K562 (cell line): ENCODE results near the gene TBC1D7. TPM values are rescaled to one million over a fixed set of nuclear protein-coding genes. Genes with fewer than 3 reads are reported as not detected.

Experiments
- ARNT ChIP-seq, 2 experiments: fragments of 450-650 bp; IDR thresholded peaks; 2 replicates each; pipeline ENCODE4 v1.6.1; 2016; ENCODE audit warnings: mild to moderate bottlenecking in 1 of 2
- CREBBP ChIP-seq: IDR thresholded peaks from one replicate; pipeline ENCODE4 v1.6.1; 2012; ENCODE audit warnings: low read depth, mild to moderate bottlenecking, control low read depth, inconsistent platforms, low read length
- CTBP1 ChIP-seq: fragments of 450-650 bp; IDR thresholded peaks from 2 replicates; pipeline ENCODE4 v1.6.1; 2016; ENCODE audit warnings: borderline replicate concordance
- EP300 ChIP-seq: IDR thresholded peaks from 2 replicates; pipeline ENCODE4 v1.6.1; 2012; ENCODE audit warnings: low read length, improper control_type of control experiment
- IRF2 ChIP-seq: sonication (generic); formaldehyde crosslinking; IDR thresholded peaks from 2 replicates; pipeline ENCODE4 v1.8.1; 2022; ENCODE audit warnings: mild to moderate bottlenecking, missing genetic modification reagents
- KLF1 ChIP-seq: fragments of 450-650 bp; IDR thresholded peaks from 2 replicates; pipeline ENCODE4 v1.6.1; 2016; ENCODE audit warnings: missing genetic modification characterization, missing compliant biosample characterization
- NFXL1 ChIP-seq: fragments of 450-650 bp; formaldehyde crosslinking; IDR thresholded peaks from 2 replicates; pipeline ENCODE4 v1.4.0; 2021; ENCODE audit warnings: mild to moderate bottlenecking
- RBM15 ChIP-seq: fragments of 200-400 bp; formaldehyde crosslinking; IDR thresholded peaks from 2 replicates; pipeline ENCODE4 v1.6.1; 2018; ENCODE audit warnings: mild to moderate bottlenecking, low read length, moderate library complexity; ENCODE audit not compliant: insufficient read depth
- SLC30A9 ChIP-seq: fragments of 250-450 bp; sonication (Bioruptor Pico); IDR thresholded peaks from 2 replicates; pipeline ENCODE4 v1.8.0; 2022; ENCODE audit warnings: mild to moderate bottlenecking, moderate library complexity
- SMC3 ChIP-seq: conservative IDR thresholded peaks from 2 replicates; pipeline ENCODE4 v1.6.1; 2011; ENCODE audit warnings: low read depth, low read length, improper control_type of control experiment; ENCODE audit not compliant: insufficient read depth
- SPI1 ChIP-seq: IDR thresholded peaks from 2 replicates; pipeline ENCODE4 v1.6.1; 2011; ENCODE audit warnings: low read depth, low read length, control low read depth, borderline replicate concordance
- SREBF1 ChIP-seq: fragments of 150-350 bp; IDR thresholded peaks from 2 replicates; pipeline ENCODE4 v1.6.1; 2014; ENCODE audit warnings: antibody characterized with exemption, low read depth, low read length, borderline replicate concordance
- TAF1 ChIP-seq: IDR thresholded peaks from 2 replicates; pipeline ENCODE4 v1.6.1; 2011; ENCODE audit warnings: mild to moderate bottlenecking, low read length, moderate library complexity; ENCODE audit not compliant: insufficient read depth, control insufficient read depth, severe bottlenecking; ENCODE audit errors: extremely low read depth
- TBP ChIP-seq: optimal IDR thresholded peaks from 2 replicates; pipeline ENCODE3; 2011; ENCODE audit warnings: low read depth, low read length, improper control_type of control experiment
- TCF7 ChIP-seq: sonication (generic); IDR thresholded peaks from 2 replicates; pipeline ENCODE4 v1.6.1; 2016; ENCODE audit warnings: antibody characterized with exemption, borderline replicate concordance
- TGIF2 ChIP-seq: sonication (generic); formaldehyde crosslinking; IDR thresholded peaks from 2 replicates; pipeline ENCODE4 v1.8.1; 2022; ENCODE audit warnings: mild to moderate bottlenecking, missing genetic modification reagents, moderate library complexity
- ZNF280A ChIP-seq: fragments of 450-650 bp; IDR thresholded peaks from 2 replicates; pipeline ENCODE4 v1.6.1; 2018; ENCODE audit warnings: mild to moderate bottlenecking, low read depth; ENCODE audit not compliant: partially characterized antibody
- ZNF584 ChIP-seq: fragments of 200-800 bp; sonication (Bioruptor generic); IDR thresholded peaks from 2 replicates; pipeline ENCODE4 v1.6.1; 2016; ENCODE audit warnings: low read depth, mild to moderate bottlenecking, missing genetic modification characterization, missing compliant biosample characterization
- ZNF695 ChIP-seq: fragments of 450-650 bp; formaldehyde crosslinking; IDR thresholded peaks from 2 replicates; pipeline ENCODE4 v1.4.0; 2020; ENCODE audit warnings: mild to moderate bottlenecking, moderate library complexity
- ZNF699 ChIP-seq: fragments of 250-450 bp; sonication (Bioruptor Pico); IDR thresholded peaks from 2 replicates; pipeline ENCODE4 v1.8.0; 2021; ENCODE audit warnings: mild to moderate bottlenecking, moderate library complexity; ENCODE audit not compliant: insufficient replicate concordance
- ZNF717 ChIP-seq: fragments of 250-450 bp; sonication (Bioruptor Pico); IDR thresholded peaks from 2 replicates; pipeline ENCODE4 v1.5.0; 2021
- ZNF766 ChIP-seq: fragments of 200-800 bp; sonication (Bioruptor generic); conservative IDR thresholded peaks from 2 replicates; pipeline ENCODE4 v1.6.1; 2016; ENCODE audit warnings: missing genetic modification characterization, missing compliant biosample characterization
- polyA plus RNA-seq, 8 experiments: library from polyadenylated mRNA; depleted of rRNA in 4 of 8; stranded (reverse) in 5 of 8; unstranded in 3 of 8; fragments of >200 nt; fragmentation: Nextera tagmentation in 2 of 8; fragmentation: Illumina TruSeq in 1 of 8; extraction: Ambion mirVana in 2 of 8; extraction: Trizol in 1 of 8; gene quantifications; 2 replicates each; pipeline versions ENCODE4 v1.2.1 to v1.2.3, GENCODE V29; 2011 to 2014; ENCODE audit warnings: inconsistent platforms in 1 of 8, missing spikeins in 1 of 8
- total RNA-seq, 7 experiments: library from RNA; depleted of rRNA in 6 of 7; stranded (reverse); fragments of >200 nt in 6 of 7; fragmentation: Illumina TruSeq in 2 of 7; extraction: Trizol in 2 of 7; gene quantifications; 2 replicates each; pipeline versions ENCODE4 v1.2.1 to v1.2.3, GENCODE V29; 2011 to 2021; ENCODE audit warnings: low replicate concordance in 1 of 7
- TF ChIP-seq, protein P1 (sequence below): IDR thresholded peaks from 3 replicates; pipeline ENCODE4 v1.6.1; 2011; ENCODE audit warnings: borderline replicate concordance, mild to moderate bottlenecking, moderate library complexity; ENCODE audit not compliant: insufficient read length; ENCODE audit errors: extremely low read depth

Gene TBC1D7
- total and polyA plus RNA-seq, 9 of the 15 experiments (the other 6 are each of a cell fraction or from before 2014, with no cell fraction given) = 49.4 to 107 (median 61.1) TPM

DNA sequence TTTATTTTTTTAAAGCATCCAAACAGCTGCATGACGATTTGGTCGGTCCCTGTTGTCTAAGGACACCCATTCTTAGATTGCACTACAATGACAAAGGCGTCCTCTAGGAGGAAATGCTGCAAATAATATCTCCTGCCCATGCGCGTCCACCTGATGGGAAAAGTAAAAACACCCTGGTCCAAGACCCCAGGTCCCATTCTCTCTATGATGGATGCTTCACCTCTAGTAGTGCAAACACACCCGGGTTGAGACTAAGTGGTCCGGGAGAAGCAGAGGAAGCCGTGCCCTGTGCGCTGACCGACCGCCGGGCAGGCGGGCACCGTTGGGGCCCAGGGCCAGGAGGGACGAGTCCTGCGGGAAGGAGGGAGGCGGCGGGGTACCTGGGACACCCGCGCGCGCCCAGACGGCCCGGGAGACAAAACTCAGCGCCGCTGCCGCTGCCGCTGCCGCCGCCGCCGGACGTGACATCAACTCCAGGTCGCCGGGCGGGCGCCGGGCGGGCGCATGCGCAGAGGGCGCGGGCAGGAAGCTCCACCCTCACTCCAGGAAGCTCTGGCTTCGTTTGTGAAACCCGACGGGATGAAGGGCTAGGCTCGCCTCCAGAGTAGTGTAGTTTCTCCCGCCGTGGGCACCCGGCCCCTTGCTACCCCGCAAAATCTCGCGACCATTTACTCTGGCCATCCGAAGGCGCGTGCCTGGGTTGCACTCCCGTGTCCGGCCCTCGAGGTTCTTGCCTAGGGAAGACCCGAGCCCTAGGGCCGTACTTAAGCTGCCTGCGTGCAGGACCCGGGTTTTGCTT, at the start of gene TBC1D7 (continued):
- TF ChIP-seq SLC30A9 (CRISPR knock-in tag) = no peak
- TF ChIP-seq CTBP1 = peak; percentile 99
- TF ChIP-seq SREBF1 = no peak
- no peak for TF ChIP-seq SPI1
- TF ChIP-seq NFXL1 (CRISPR knock-in tag) = no peak
- no peak for TF ChIP-seq ARNT (IDR thresholded peaks at IDR 0.05)
- no peak for TF ChIP-seq TGIF2 (CRISPR knock-in tag)
- TF ChIP-seq TAF1 = peak; percentile 83
- no peak for TF ChIP-seq KLF1
- TF ChIP-seq IRF2 = no peak
- TF ChIP-seq TBP = peak; percentile 81
- no peak for TF ChIP-seq ZNF717
- TF ChIP-seq RBM15 = no peak
- TF ChIP-seq ZNF280A = no peak
- no peak for TF ChIP-seq CREBBP
- TF ChIP-seq ZNF766 = peak; percentile 41; the same call in 1 of the 2 replicates
- TF ChIP-seq, protein P1, sequence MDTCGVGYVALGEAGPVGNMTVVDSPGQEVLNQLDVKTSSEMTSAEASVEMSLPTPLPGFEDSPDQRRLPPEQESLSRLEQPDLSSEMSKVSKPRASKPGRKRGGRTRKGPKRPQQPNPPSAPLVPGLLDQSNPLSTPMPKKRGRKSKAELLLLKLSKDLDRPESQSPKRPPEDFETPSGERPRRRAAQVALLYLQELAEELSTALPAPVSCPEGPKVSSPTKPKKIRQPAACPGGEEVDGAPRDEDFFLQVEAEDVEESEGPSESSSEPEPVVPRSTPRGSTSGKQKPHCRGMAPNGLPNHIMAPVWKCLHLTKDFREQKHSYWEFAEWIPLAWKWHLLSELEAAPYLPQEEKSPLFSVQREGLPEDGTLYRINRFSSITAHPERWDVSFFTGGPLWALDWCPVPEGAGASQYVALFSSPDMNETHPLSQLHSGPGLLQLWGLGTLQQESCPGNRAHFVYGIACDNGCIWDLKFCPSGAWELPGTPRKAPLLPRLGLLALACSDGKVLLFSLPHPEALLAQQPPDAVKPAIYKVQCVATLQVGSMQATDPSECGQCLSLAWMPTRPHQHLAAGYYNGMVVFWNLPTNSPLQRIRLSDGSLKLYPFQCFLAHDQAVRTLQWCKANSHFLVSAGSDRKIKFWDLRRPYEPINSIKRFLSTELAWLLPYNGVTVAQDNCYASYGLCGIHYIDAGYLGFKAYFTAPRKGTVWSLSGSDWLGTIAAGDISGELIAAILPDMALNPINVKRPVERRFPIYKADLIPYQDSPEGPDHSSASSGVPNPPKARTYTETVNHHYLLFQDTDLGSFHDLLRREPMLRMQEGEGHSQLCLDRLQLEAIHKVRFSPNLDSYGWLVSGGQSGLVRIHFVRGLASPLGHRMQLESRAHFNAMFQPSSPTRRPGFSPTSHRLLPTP = no peak
- TF ChIP-seq EP300 = no peak
- no peak for TF ChIP-seq SMC3
- TF ChIP-seq ZNF695 = no peak
- TF ChIP-seq TCF7 = 0 out of 2 replicates have a peak, but pooled peaks have one; percentile 41
- no peak for TF ChIP-seq ZNF699 (CRISPR knock-in tag)
- TF ChIP-seq ZNF584 (CRISPR knock-in tag) = no peak
